Neuronal stem cell (in vitro differentiated cells): ENCODE results near the gene ARSG.
"Not testable (repeated sequence)": the region's sequence is repeated elsewhere in the genome, so short reads cannot be mapped to it uniquely, and the experiment has no call there.

Experiments
- DNase-seq: peaks from one replicate; pipeline ENCODE4 v3.0.0-alpha.2; 2013; ENCODE audit warnings: low spot score
- H2AFZ ChIP-seq: one replicate; pipeline ENCODE4 v1.6.1; 2013; ENCODE audit warnings: mild to moderate bottlenecking, low read length, inconsistent platforms
- H2AK5ac ChIP-seq: 2 replicates; pipeline ENCODE4 v1.6.1; 2013; ENCODE audit warnings: low read depth, mild to moderate bottlenecking, inconsistent platforms, low read length, moderate library complexity, mixed read lengths
- H2BK120ac ChIP-seq: 2 replicates; pipeline ENCODE4 v1.6.1; 2013; ENCODE audit warnings: low read depth, mild to moderate bottlenecking, inconsistent platforms, low read length, moderate library complexity, mixed read lengths
- H2BK12ac ChIP-seq: one replicate; pipeline ENCODE4 v1.6.1; 2013; ENCODE audit warnings: low read length, inconsistent platforms
- H2BK15ac ChIP-seq: 2 replicates; pipeline ENCODE4 v1.6.1; 2013; ENCODE audit warnings: mild to moderate bottlenecking, low read length, inconsistent platforms, mixed read lengths
- H2BK5ac ChIP-seq: one replicate; pipeline ENCODE4 v1.6.1; 2013; ENCODE audit warnings: inconsistent platforms, mild to moderate bottlenecking, low read length, moderate library complexity
- H3K14ac ChIP-seq: one replicate; pipeline ENCODE4 v1.6.1; 2013; ENCODE audit warnings: low read length, inconsistent platforms
- H3K18ac ChIP-seq: 2 replicates; pipeline ENCODE4 v1.6.1; 2013; ENCODE audit warnings: low read length, inconsistent platforms
- H3K23ac ChIP-seq: 2 replicates; pipeline ENCODE4 v1.6.1; 2013; ENCODE audit warnings: low read depth, mild to moderate bottlenecking, mixed read lengths, low read length, inconsistent platforms; ENCODE audit not compliant: poor library complexity
- H3K27ac ChIP-seq: replicated peaks from 3 replicates; pipeline ENCODE4 v1.5.1; 2013; ENCODE audit warnings: low read length, inconsistent platforms
- H3K27me3 ChIP-seq, 3 experiments: 2 replicates each; pipeline ENCODE4 v1.6.1; 2013; ENCODE audit warnings: low read length in 3 of 3, mild to moderate bottlenecking in 2 of 3, inconsistent platforms in 1 of 3, low read depth in 1 of 3, mixed read lengths in 1 of 3, moderate library complexity in 1 of 3; ENCODE audit not compliant: control insufficient read depth in 3 of 3, insufficient read depth in 3 of 3
- H3K36me3 ChIP-seq, 2 donors: replicated peaks in 1 of 2; 2 replicates each; pipeline ENCODE4 v1.6.1; 2013; ENCODE audit warnings: low read length in 2 of 2; ENCODE audit not compliant: control insufficient read depth in 2 of 2, insufficient read depth in 2 of 2
- H3K4ac ChIP-seq: 2 replicates; pipeline ENCODE4 v1.6.1; 2013; ENCODE audit warnings: inconsistent platforms, mild to moderate bottlenecking, low read length, moderate library complexity
- H3K4me1 ChIP-seq, 2 donors: 1 replicate in 1 of 2; 2 replicates in 1 of 2; pipeline ENCODE4 v1.6.1; 2013; ENCODE audit warnings: low read length in 2 of 2, low read depth in 1 of 2; ENCODE audit not compliant: control insufficient read depth in 2 of 2, insufficient read depth in 1 of 2
- H3K4me2 ChIP-seq: one replicate; pipeline ENCODE4 v1.6.1; 2013; ENCODE audit warnings: mild to moderate bottlenecking, low read length, inconsistent platforms; ENCODE audit not compliant: insufficient read depth, poor library complexity, severe bottlenecking
- H3K4me3 ChIP-seq, 2 donors: 2 replicates each; pipeline ENCODE4 v1.5.1; 2013; ENCODE audit warnings: low read length in 2 of 2, mild to moderate bottlenecking in 2 of 2, inconsistent platforms in 1 of 2, moderate library complexity in 1 of 2
- H3K79me1 ChIP-seq: one replicate; pipeline ENCODE4 v1.6.1; 2013; ENCODE audit warnings: low read depth, mild to moderate bottlenecking, inconsistent platforms, low read length, moderate library complexity
- H3K9ac ChIP-seq: one replicate; pipeline ENCODE4 v1.6.1; 2013; ENCODE audit warnings: mild to moderate bottlenecking, low read depth, low read length, inconsistent platforms; ENCODE audit not compliant: poor library complexity
- H3K9me3 ChIP-seq, 2 donors: replicated peaks in 1 of 2; 2 replicates each; pipeline versions ENCODE3 to v1.6.1; 2013; ENCODE audit warnings: low read length in 2 of 2, mild to moderate bottlenecking in 2 of 2, inconsistent platforms in 1 of 2, low read depth in 1 of 2, mixed read lengths in 1 of 2, moderate library complexity in 1 of 2; ENCODE audit not compliant: control insufficient read depth in 2 of 2, insufficient read depth in 1 of 2
- H4K8ac ChIP-seq: one replicate; pipeline ENCODE4 v1.6.1; 2013; ENCODE audit warnings: low read depth, mild to moderate bottlenecking, inconsistent platforms, low read length, moderate library complexity
- H4K91ac ChIP-seq: one replicate; pipeline ENCODE4 v1.6.1; 2013; ENCODE audit warnings: low read length, low read depth, mild to moderate bottlenecking, inconsistent platforms; ENCODE audit not compliant: poor library complexity
- WGBS, 2 donors: extraction: QIAGEN DNeasy Blood & Tissue Kit; methylation state at CpG; one replicate each; pipeline ENCODE4 v1.1.7; 2013; ENCODE audit warnings: missing lambda C conversion rate in 2 of 2, mixed read lengths in 1 of 2; ENCODE audit not compliant: insufficient read length in 2 of 2, insufficient replicate concordance in 1 of 2; ENCODE audit errors: extremely low coverage in 2 of 2; 5-methylcytosine and 5-hydroxymethylcytosine counted together

Gene ARSG

GRCh38 chr17:68355108-68355507 lies 63.8 kb downstream of the ARSG start:
- not testable (repeated sequence) for H2AK5ac ChIP-seq, H3K79me1 ChIP-seq, H2BK5ac ChIP-seq, H3K27ac ChIP-seq, H3K4me1 ChIP-seq, H3K23ac ChIP-seq, DNase-seq, H2BK15ac ChIP-seq, H3K4ac ChIP-seq, H3K4me2 ChIP-seq, H3K9ac ChIP-seq, H4K8ac ChIP-seq, H3K14ac ChIP-seq, H3K9me3 ChIP-seq, H2AFZ ChIP-seq, H3K27me3 ChIP-seq, H3K4me3 ChIP-seq, H4K91ac ChIP-seq, H2BK12ac ChIP-seq, H2BK120ac ChIP-seq, H3K18ac ChIP-seq
- no CpG with 5 or more reads among the region's 5 CpGs for WGBS, 2 donors
- peaks cover 0 to 39% of the 10 kb centered on the region in 2 donors for H3K36me3 ChIP-seq

- H3K9me3 ChIP-seq: no peaks in the 10 kb centered on the region
- no peak overlapping the region for H3K4ac ChIP-seq
- peaks cover 0 to 43% of the 10 kb centered on the region in 2 donors for H3K36me3 ChIP-seq
- no peak overlapping the region for H3K14ac ChIP-seq
- H2BK12ac ChIP-seq: no peak overlapping the region
- no peak overlapping the region for H3K18ac ChIP-seq
- no peak overlapping the region for H3K27ac ChIP-seq
- H3K79me1 ChIP-seq: no peaks in the 10 kb centered on the region
- H3K23ac ChIP-seq: no peak overlapping the region
- no peak overlapping the region for H3K4me2 ChIP-seq
- H2AFZ ChIP-seq: no peak overlapping the region
- no peak overlapping the region for H2BK120ac ChIP-seq
- H4K91ac ChIP-seq: no peak overlapping the region
- no CpG with 5 or more reads among the region's 8 CpGs for WGBS, 2 donors
- H2BK5ac ChIP-seq: no peak overlapping the region
- H3K9ac ChIP-seq: no peak overlapping the region
- no peak overlapping the region for H3K4me3 ChIP-seq
- no peak overlapping the region for H2AK5ac ChIP-seq
- H4K8ac ChIP-seq: no peak overlapping the region
- no peak for DNase-seq
- H3K4me1 ChIP-seq: peaks cover 0 to 2% of the 10 kb centered on the region in 2 donors
- H3K27me3 ChIP-seq: no peaks in the 10 kb centered on the region
- no peak overlapping the region for H2BK15ac ChIP-seq
Measured at GRCh38 chr17:68356520-68356919, 65.2 kb downstream of the ARSG start.

DNA sequence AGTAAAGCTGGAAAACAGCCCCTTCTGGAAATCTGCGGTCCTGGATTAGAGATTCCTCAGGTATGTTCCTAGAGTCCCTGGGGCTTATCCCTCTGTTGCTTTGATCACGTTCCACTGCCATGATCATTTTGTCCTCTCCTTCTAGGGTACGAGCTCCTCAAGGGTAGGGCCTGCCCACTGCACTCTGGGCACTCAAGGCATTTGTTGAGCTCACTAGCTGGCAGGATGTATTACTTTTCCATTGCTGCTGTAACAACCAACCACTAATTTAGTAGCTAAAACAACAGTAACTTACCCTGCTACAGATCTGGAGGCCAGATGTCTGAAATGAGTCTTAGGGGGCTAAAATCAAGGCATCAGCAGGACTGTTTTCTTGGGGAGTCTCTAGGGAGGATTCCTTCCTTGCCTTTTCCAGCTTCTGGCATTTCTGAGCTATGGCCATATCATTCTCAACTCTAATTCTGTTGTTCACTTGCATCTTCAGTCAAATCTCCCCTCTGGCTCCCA lies 65.7 kb downstream of the ARSG start:
- no peak overlapping the region for H2AK5ac ChIP-seq
- no CpG with 5 or more reads among the region's 3 CpGs for WGBS, 2 donors
- H4K8ac ChIP-seq: no peak overlapping the region
- no peak overlapping the region for H3K4me3 ChIP-seq
- H3K36me3 ChIP-seq: peaks cover 0 to 45% of the 10 kb centered on the region in 2 donors
- H2BK5ac ChIP-seq: no peak overlapping the region
- DNase-seq: no peak
- H2AFZ ChIP-seq: no peak overlapping the region
- no peak overlapping the region for H2BK120ac ChIP-seq
- no peak overlapping the region for H3K14ac ChIP-seq
- peaks cover 0 to 2% of the 10 kb centered on the region in 2 donors for H3K4me1 ChIP-seq
- no peak overlapping the region for H3K4me2 ChIP-seq
- H3K27ac ChIP-seq: no peak overlapping the region
- H3K27me3 ChIP-seq: no peaks in the 10 kb centered on the region
- H4K91ac ChIP-seq: no peak overlapping the region
- H3K79me1 ChIP-seq: no peaks in the 10 kb centered on the region
- H2BK15ac ChIP-seq: no peak overlapping the region
- no peak overlapping the region for H3K23ac ChIP-seq
- H3K4ac ChIP-seq: no peak overlapping the region
- no peak overlapping the region for H3K18ac ChIP-seq
- no peaks in the 10 kb centered on the region for H3K9me3 ChIP-seq
- H2BK12ac ChIP-seq: no peak overlapping the region
- H3K9ac ChIP-seq: no peak overlapping the region

GRCh38 chr17:68357886-68358285 lies 66.6 kb downstream of the ARSG start:
- no peak for DNase-seq
- H3K4me3 ChIP-seq: no peak overlapping the region
- no peak overlapping the region for H3K27ac ChIP-seq
- no peak overlapping the region for H2AK5ac ChIP-seq
- H2BK12ac ChIP-seq: no peak overlapping the region
- H3K36me3 ChIP-seq: peaks cover 0 to 51% of the 10 kb centered on the region in 2 donors
- H3K9ac ChIP-seq: no peak overlapping the region
- H3K4me2 ChIP-seq: no peak overlapping the region
- H3K9me3 ChIP-seq: no peaks in the 10 kb centered on the region
- no peak overlapping the region for H3K23ac ChIP-seq
- no peak overlapping the region for H3K4ac ChIP-seq
- no peak overlapping the region for H2BK120ac ChIP-seq
- no peak overlapping the region for H2BK15ac ChIP-seq
- H3K79me1 ChIP-seq: no peaks in the 10 kb centered on the region
- H3K14ac ChIP-seq: no peak overlapping the region
- no peak overlapping the region for H2AFZ ChIP-seq
- H2BK5ac ChIP-seq: no peak overlapping the region
- no peak overlapping the region for H3K18ac ChIP-seq
- WGBS, 2 donors: no CpG with 5 or more reads among the region's 4 CpGs
- H4K8ac ChIP-seq: no peak overlapping the region
- H3K27me3 ChIP-seq: no peaks in the 10 kb centered on the region
- no peak overlapping the region for H4K91ac ChIP-seq
- H3K4me1 ChIP-seq: peaks cover 0 to 2% of the 10 kb centered on the region in 2 donors
